ENCODE measurements around the gene CROCC. TPM values are rescaled to one million over a fixed set of nuclear protein-coding genes. Genes with fewer than 3 reads are reported as not detected.
A peak's percentile ranks its signal among the peaks of the same experiment; 100 is the strongest.
"Not testable (repeated sequence)": the region's sequence is repeated elsewhere in the genome, so short reads cannot be mapped to it uniquely, and the experiment has no call there.

The CROCC gene, protein sequence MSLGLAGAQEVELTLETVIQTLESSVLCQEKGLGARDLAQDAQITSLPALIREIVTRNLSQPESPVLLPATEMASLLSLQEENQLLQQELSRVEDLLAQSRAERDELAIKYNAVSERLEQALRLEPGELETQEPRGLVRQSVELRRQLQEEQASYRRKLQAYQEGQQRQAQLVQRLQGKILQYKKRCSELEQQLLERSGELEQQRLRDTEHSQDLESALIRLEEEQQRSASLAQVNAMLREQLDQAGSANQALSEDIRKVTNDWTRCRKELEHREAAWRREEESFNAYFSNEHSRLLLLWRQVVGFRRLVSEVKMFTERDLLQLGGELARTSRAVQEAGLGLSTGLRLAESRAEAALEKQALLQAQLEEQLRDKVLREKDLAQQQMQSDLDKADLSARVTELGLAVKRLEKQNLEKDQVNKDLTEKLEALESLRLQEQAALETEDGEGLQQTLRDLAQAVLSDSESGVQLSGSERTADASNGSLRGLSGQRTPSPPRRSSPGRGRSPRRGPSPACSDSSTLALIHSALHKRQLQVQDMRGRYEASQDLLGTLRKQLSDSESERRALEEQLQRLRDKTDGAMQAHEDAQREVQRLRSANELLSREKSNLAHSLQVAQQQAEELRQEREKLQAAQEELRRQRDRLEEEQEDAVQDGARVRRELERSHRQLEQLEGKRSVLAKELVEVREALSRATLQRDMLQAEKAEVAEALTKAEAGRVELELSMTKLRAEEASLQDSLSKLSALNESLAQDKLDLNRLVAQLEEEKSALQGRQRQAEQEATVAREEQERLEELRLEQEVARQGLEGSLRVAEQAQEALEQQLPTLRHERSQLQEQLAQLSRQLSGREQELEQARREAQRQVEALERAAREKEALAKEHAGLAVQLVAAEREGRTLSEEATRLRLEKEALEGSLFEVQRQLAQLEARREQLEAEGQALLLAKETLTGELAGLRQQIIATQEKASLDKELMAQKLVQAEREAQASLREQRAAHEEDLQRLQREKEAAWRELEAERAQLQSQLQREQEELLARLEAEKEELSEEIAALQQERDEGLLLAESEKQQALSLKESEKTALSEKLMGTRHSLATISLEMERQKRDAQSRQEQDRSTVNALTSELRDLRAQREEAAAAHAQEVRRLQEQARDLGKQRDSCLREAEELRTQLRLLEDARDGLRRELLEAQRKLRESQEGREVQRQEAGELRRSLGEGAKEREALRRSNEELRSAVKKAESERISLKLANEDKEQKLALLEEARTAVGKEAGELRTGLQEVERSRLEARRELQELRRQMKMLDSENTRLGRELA (N-terminal part only)
- 10 to 100 TPM; 28.4 to 35.5 TPM for total RNA-seq

DNA sequence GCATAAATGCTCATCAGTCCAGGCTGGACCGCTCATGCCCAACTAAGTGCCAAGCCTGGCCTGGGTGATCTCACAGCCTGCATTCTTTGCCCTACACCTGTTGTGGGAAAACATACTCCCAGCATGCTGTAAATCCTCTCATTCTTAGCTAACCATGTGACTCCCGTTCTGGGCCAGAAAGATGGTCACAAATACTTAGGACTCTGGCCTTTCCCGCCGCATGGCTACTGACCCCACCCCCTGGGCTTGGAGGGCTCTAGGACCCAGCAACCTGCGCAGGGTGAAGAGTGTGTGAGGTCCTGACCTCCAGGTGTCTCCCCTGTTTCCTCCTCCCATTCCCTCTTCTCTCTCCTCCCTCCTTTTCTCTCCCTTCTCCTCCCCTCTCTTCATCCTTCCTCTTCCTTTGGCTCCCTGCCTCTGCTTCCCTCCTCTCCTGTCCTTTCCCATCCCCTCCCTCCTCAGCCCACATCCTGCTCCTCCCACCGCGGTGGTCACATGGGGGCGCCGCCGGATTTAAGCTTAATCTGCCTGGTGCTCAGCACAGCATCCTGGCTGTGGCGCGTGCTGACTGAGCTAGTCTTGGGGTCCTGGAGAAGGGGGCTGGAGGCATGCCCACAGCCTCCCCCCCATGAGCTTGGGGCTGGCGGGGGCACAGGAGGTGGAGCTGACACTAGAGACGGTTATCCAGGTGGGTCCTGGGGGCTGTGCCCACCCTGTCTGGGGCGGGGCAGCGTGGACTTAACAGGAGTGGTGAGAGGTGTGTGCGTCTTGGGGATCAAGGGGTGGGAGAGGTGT is at the start of gene CROCC:
Gene CROCC (plus strand): TSS at position 541 of the 795 bp plus-strand sequence. CDS start 88 bp downstream, at position 629.
- Mint-ChIP-seq H3K36me3 (no peaks in the 10 kb centered on the region), H3K27ac (peak within 1 kb of the TSS; percentile 62 to 89), H3K9me3 (no peaks in the 10 kb centered on the region)
- peak; percentile 75 to 80 for ATAC-seq
- peak; percentile 66 to 69 for DNase-seq (ENCODE audit: low spot score in 2 of 2)

DNA sequence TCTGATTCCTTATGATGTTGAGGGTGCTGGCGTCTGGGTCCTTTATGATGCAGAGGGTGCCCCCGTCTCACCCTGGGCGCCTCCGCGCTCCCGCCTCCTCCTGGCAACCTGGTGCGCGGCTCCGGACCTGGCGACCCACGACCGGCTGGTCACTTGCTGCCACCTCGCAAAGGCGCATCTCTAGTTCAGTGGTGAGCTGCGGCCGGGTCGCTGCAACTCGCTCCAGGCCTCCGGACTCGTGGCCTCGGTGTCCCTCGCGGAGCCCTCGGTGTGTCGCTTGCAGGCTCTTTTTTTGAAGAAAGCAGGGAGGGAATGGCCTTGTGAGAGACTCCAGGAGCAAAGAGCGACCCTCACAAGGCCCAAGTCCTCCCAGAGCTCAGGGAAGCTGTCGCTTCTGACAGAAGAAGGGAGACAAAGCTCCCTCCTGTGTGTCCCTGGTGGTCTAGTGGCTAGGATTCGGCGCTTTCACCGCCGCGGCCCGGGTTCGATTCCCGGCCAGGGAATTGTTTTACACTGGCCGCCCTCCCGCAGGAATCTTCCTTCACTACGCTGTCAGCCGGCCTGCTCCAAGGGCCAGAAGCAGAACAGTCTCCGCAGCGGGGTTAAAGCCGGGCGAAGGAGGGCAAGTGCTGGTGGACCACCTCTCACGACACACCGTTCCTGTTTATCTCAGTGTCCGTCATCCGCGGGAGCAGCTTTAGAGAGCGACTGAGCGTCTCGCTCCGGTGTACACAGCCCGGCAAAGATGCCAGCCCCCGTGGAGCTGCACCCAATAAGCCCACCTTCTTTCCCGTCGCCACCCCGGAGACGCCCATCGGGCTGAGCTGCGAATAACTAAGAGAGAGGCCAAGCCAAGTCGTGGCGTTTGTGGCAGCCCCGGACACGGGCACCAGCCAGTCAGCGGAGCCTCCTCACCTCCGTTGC is 49.3 kb upstream of the CROCC start:
- ATAC-seq (peak; percentile 85 to 96), DNase-seq (ENCODE audit: low spot score in 2 of 2) (peak; percentile 64 to 85)
- H3K36me3 Mint-ChIP-seq, H3K9me3 Mint-ChIP-seq: not testable (repeated sequence)
- peak overlapping the region; percentile 85 to 96 for H3K27ac Mint-ChIP-seq

DNA sequence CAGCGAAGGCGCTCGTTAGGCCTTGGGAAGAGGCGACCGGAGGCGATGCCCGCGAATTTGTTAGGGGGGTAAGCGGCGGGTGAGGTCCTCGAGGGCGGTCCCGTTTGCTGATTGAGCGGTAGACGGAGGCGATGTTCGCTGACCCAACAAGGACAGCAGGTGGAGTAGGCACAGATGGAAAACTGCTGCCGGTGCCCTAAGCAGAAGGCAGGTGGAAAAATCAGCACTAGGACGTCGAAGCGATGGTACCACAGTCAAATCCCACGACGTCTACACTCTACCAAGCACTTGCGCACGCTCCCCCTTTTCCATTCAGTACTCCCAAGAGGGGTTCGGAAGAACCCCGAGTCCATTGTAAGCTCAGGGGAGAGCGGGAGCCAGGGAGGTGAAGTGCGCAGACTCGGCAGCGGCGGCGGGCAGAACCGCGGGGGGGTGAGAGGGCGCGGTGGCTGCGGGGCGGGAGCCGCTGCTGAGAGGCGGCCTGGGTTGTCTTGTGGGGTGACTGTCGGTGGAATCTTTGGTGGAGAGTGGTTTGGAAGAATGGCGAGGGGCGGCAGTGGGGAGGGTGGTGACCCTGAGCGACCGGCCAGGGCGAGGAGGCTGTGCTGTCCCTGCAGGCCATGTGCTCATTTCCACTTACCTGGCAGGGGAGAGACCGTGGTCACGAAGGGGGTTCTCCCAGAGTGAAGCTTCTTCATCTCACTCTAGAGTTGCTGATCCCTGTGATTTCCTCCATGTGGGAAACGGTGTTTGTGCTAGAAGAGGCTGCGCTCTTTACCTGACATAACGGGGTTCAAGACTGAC is 48.5 kb upstream of the CROCC start:
- not testable (repeated sequence) for H3K9me3 Mint-ChIP-seq, H3K36me3 Mint-ChIP-seq
- ATAC-seq (peak in 1 of 2 donors; percentile 49), DNase-seq (ENCODE audit: low spot score in 2 of 2) (peak in 1 of 2 donors; percentile 61)
- peak overlapping the region; percentile 85 to 96 for H3K27ac Mint-ChIP-seq

DNA sequence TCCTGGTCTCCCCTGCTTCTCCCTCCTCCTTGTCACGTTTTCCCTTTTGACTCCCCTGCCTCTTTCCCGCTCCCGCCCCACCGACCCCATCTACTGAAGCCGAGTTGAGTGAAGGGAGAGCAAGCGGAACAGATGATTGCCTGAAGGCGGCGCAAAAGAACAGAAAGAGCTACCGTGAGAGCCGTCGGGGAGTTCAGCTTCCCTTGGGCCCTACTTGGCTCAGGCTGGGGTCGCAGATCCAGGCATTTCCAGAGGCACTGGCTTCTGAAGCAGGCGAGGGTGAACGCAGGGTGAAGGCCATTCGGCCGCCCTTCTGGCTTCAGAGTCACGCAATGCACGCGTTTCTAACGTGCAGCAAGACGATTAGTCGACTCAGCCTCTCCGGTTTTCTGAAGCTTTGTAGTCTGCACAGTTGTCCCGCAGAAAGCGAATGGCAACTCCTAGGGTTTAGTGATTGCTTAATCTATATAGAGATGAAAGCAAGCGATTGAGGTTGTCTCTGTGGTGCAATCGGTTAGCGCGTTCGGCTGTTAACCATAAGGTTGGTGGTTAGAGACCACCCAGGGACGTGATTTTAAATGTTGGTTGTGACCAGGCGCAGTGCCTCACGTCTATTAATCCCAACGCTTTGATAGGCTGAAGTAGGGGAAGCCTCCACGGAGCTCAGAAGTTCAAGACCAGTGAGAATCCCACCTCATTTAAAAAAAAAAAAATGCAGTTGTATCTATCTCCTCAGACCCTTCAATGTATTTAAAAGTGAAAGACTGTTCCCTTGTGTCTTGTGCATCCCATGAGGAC is 46.6 kb upstream of the CROCC start:
- DNase-seq (ENCODE audit: low spot score in 2 of 2); H3K9me3 Mint-ChIP-seq; H3K36me3 Mint-ChIP-seq; ATAC-seq; H3K27ac Mint-ChIP-seq: not testable (repeated sequence)

DNA sequence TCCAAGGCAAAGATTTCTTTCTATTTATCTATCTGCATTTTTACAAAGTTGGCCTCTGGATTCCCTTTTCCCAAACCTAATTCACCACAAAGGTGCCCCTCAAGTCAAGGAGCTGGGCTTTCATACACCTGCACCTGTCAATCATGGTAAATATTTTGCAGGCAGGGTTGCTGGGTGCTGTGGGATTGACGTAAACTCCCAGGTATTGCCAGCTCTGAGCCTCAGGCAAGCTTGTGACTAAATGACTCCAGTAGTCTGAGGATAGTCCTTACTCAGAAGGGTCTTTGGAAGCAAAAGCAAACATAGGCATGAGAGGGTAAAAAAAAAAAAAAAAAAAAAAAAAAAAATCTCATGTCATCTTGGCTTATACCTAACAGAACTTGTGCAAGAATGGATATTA is 40.0 kb upstream of the CROCC start:
- ATAC-seq; DNase-seq (ENCODE audit: low spot score in 2 of 2); H3K9me3 Mint-ChIP-seq; H3K27ac Mint-ChIP-seq; H3K36me3 Mint-ChIP-seq: not testable (repeated sequence)

DNA sequence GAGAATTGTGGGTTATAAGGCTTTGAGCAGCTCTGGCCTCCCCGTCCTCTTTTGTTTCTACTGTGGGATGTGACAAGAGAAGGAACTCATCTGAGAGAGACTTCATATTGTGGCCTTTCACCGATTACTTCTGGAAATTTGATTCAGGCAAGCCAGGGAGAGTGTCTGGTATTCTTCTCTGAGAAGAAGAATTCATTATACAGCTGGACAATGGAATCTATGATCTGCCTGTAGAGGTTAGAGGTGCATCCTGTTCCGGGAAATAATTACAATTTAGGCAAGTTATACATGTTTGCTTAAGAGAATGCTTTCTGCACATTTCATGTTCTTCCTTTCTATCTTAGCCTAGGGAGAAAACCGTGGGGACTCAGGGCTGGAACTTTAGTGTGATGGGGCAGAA is 38.7 kb upstream of the CROCC start:
- H3K27ac Mint-ChIP-seq, result no peak overlapping the region
- ATAC-seq (no peak), DNase-seq (ENCODE audit: low spot score in 2 of 2) (no peak)
- no peaks in the 10 kb centered on the region for H3K9me3 Mint-ChIP-seq
- H3K36me3 Mint-ChIP-seq, result no peaks in the 10 kb centered on the region

DNA sequence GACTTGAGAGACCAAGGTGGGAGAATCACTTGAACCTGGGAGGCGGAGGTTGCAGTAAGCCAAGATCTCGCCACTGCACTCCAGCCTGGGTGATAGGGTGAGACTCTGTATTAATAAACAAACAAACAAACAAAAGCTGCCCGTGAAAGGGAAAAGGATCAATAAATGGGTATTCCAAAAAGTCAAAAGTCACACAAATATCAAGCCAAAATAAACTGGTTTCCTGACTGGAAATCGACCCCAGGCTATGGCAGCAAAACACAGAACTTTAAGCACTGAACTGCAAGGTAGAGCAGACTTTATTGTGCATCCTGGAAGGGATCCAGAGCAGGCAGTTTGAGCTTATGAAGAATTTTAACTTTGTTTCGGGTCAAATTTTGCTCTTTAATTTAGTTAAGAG is 37.2 kb upstream of the CROCC start:
- H3K36me3 Mint-ChIP-seq; ATAC-seq; H3K9me3 Mint-ChIP-seq; H3K27ac Mint-ChIP-seq; DNase-seq (ENCODE audit: low spot score in 2 of 2): not testable (repeated sequence)

DNA sequence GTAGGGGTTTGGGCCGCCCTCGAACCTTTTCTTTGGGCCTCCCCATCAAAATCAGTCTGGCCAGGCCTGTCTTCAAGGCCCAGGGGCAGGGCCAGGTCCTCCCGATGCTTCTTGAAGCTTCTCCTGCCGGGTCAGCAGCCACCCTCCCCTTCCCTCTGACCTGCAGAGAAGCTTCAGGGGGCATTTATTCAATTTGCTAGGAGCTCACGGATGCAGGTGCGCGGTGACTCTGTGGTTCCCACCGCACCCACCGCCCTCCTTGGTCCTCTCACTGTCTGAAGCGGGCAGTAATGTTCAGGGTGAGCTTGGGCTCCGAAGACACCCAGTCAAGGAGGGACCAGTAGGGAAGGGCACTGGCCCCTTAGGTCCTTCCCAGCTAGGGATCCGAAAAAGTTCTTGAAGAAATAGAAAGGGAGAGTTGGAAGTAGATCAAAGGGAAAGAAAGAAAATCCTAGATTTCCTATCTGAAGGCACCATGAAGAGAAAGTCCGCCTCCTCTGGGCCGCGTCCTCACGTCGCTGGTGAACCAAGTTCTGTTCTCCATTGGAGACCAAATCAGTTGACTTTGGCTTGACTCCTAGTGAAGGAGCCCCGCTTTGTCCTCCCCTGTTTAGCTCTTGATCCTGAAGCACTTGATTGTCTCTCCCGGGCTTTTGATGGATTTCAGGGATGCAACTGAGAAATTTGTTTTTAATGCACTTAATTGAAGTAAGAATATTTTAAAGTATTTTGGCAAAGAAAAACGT is 34.7 kb upstream of the CROCC start:
- ATAC-seq (no peak), DNase-seq (ENCODE audit: low spot score in 2 of 2) (no peak)
- H3K36me3 Mint-ChIP-seq, result peaks cover 0 to 4% of the 10 kb centered on the region in 2 donors

DNA sequence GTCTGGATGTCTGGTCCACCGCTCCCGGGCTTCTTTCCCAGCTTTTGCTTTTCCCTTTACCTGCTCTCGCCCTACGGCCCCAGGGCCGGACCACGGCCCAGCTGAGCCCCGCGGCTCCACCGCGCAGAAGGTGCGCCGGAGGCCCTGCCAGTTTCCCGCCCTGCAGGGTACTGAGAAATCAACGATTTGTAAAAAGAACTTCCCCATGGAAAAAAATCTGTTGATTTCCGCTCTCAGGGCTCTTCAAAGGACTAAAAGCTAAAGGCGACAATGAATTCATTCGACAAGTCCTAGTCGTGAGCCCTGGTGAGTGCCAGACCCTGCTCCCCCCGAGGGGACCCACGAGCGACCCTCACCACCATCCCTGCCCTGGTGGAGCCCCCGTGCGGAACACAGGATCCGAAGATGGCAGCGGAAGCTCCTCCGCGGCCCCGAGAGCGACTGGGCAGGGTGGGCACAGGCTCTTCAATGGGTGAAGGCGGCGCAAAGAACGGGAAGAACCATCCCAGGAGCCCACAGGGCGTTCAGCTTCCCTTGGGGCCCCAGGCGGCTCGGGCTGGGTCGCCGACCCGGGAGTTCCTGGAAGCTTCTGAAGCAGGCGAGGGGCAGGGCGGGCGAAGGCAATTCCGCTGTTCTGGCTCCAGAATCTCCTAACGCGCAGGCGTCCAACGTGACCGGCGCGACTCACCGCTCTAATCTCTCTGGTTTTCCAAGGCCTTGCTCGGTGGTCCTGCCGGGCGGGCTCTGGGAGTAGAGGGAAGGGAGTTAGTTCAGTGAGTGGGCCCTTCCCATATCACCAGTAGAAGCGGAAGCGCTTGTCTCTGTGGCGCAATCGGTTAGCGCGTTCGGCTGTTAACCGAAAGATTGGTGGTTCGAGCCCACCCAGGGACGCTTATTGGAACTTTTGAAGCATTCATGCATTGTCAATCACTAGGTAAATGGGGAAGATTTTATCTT is 32.6 kb upstream of the CROCC start:
- Mint-ChIP-seq H3K36me3 (peaks cover 0 to 4% of the 10 kb centered on the region in 2 donors), H3K27ac (peak overlapping the region; percentile 90 to 98), H3K9me3 (no peaks in the 10 kb centered on the region)
- peak; percentile 83 to 86 for ATAC-seq
- peak; percentile 76 to 80 for DNase-seq (ENCODE audit: low spot score in 2 of 2)

More for the DNA sequence above, 34.7 kb upstream of the CROCC start:
- Mint-ChIP-seq H3K9me3 (no peaks in the 10 kb centered on the region), H3K27ac (no peak overlapping the region)

DNA sequence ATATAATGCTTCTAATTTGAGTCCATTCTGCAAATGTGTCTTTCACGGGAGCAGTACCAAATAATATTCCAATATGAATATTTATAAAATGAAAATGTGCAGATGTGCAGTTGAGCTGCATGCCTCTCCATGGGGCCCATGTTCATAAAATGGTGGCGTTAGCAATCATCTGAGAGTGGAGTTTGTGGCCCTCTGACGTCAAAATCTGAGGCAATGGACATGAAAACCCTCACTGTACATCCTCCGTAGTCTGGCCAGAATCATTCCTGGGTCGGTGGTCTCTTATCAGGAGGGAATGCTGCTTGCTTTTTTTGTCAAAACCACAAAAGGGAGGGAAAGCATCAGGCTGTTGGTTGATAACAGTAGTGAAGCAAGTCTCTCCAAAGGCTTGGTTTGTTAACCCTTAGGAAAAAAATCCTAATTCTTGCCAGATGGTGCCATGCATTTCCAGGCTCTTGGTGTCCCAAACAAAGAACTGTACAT is 31.2 kb upstream of the CROCC start:
- H3K9me3 Mint-ChIP-seq; H3K36me3 Mint-ChIP-seq; H3K27ac Mint-ChIP-seq; DNase-seq (ENCODE audit: low spot score in 2 of 2); ATAC-seq: not testable (repeated sequence)

DNA sequence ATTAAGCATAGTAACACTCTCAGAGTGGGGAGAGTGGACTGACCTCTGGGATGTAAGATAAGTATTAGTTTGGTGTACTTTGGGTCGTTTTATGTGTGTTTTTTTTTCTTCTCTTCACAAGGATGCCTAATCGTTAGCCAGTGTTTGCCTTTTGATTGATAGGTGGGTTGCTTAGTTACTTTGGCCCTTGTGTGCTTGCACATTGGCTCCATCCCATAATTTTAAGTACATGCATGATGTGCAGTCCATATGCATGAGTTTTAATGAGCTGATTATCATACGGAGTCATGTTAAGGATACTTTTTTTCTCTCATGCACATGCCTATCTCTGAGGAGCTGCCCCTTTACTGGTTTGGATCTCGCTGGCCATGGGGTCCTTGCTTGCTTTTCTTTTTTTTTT is 30.7 kb upstream of the CROCC start:
- H3K27ac Mint-ChIP-seq; H3K36me3 Mint-ChIP-seq; H3K9me3 Mint-ChIP-seq; ATAC-seq; DNase-seq (ENCODE audit: low spot score in 2 of 2): not testable (repeated sequence)

DNA sequence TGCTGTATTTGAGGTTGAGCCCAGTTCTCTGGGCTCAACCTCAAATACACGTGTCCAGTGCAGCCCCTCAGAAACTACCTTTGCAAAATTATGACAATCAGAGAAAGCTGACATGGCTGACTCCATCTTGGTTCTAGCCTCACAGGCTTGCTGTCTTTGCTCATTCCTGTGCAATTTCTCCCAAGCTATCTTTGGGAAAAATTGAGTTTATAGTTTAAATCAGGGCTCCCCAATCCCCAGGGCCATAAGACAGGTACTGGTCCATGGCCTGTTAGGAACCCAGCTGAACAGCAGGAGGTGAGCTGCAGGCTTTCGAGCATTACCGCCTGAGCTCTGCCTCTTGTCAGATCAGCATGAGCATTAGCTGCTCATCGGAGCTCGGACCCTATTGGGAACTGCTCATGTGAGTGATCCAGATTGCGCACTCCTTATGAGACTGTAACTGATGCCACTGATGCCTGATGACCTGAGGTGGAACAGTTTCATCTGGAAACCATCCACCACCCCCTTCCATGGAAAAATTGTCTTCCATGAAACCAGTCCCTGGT is 28.7 kb upstream of the CROCC start:
- H3K36me3 Mint-ChIP-seq; H3K9me3 Mint-ChIP-seq; DNase-seq (ENCODE audit: low spot score in 2 of 2); H3K27ac Mint-ChIP-seq; ATAC-seq: not testable (repeated sequence)
